KOPT-K1 (cell line): ENCODE measurements around the gene FAHD1.
"Not testable (repeated sequence)": the region's sequence is repeated elsewhere in the genome, so short reads cannot be mapped to it uniquely, and the experiment has no call there.

Experiments
- H3K27ac ChIP-seq: fragments of 200-600 bp; sonication (generic); 2 replicates; pipeline ENCODE4 v1.5.1; 2016; ENCODE audit warnings: antibody characterized with exemption, mild to moderate bottlenecking, low read depth, low read length; ENCODE audit not compliant: poor library complexity, severe bottlenecking
- H3K36me3 ChIP-seq: fragments of 200-600 bp; sonication (generic); 2 replicates; pipeline ENCODE4 v1.5.1; 2017; ENCODE audit warnings: antibody characterized with exemption, mild to moderate bottlenecking, low read length, moderate library complexity; ENCODE audit not compliant: insufficient read depth
- H3K9me3 ChIP-seq: fragments of 200-600 bp; sonication (generic); 2 replicates; pipeline ENCODE4 v1.5.1; 2017; ENCODE audit warnings: antibody characterized with exemption, low read length, mild to moderate bottlenecking; ENCODE audit not compliant: insufficient read depth, poor library complexity, severe bottlenecking

Gene FAHD1

GRCh38 chr16:1794221-1794871 is 32.7 kb upstream of the FAHD1 start:
- Histone ChIP-seq H3K36me3 (peaks cover 33% of the 10 kb centered on the region; the same call in 1 of the 2 replicates), H3K27ac (no peak overlapping the region), H3K9me3 (peaks cover 23% of the 10 kb centered on the region)

GRCh38 chr16:1794908-1795666 is 31.9 kb upstream of the FAHD1 start:
- peaks cover 30% of the 10 kb centered on the region for H3K9me3 ChIP-seq
- H3K36me3 ChIP-seq = peaks cover 25% of the 10 kb centered on the region; the same call in 1 of the 2 replicates
- no peak overlapping the region for H3K27ac ChIP-seq

DNA sequence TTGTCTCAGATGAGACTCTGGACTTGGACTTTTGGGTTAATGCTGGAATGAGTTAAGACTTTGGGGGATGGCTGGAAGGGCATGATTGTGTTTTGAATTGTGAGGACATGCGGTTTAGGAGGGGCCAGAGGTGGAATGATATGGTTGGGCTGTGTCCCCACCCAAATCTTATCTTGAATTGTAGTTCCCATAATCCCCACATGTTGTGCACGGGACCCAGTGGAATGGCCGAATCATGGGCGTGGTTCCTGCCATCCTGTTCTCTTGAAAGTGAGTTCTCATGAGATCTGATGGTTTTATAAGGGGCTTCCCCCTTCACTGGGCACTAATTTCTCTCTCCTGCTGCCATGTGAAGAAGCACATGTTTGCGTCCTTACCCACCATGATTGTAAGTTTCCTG is 27.7 kb upstream of the FAHD1 start:
- not testable (repeated sequence) for H3K36me3 ChIP-seq, H3K27ac ChIP-seq
- H3K9me3 ChIP-seq = peaks cover 30% of the 10 kb centered on the region

- H3K9me3 ChIP-seq = peaks cover 30% of the 10 kb centered on the region
- no peak overlapping the region for H3K27ac ChIP-seq
- H3K36me3 ChIP-seq = no peaks in the 10 kb centered on the region; the same call in 1 of the 2 replicates
These were observed 26.3 kb upstream of the FAHD1 start for GRCh38 chr16:1800701-1801100.

GRCh38 chr16:1807626-1808025 is 19.4 kb upstream of the FAHD1 start:
- H3K36me3 ChIP-seq = peaks cover 31% of the 10 kb centered on the region; the same call in 1 of the 2 replicates
- H3K9me3 ChIP-seq = no peaks in the 10 kb centered on the region
- H3K27ac ChIP-seq = no peak overlapping the region

DNA sequence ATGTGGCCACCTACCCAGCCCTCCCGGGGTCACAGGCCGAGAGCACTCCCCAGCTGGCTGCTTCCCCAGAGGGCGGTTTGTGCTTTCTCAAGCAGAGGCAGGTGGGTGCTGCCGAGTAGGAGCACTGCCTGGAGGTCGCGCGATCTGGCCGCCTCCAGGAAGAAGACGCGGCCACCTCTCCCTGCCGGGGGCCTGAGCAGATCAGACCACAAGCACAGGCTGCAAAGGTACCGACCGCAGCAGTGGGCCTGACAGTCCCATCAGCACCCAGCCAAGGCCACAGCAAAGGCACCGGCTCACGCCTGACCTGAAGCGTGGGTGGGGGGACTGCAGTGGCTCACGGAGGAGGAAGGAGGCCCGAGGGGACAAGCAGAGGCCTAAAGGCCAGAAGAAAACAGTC is 18.3 kb upstream of the FAHD1 start:
- no peaks in the 10 kb centered on the region for H3K9me3 ChIP-seq

DNA sequence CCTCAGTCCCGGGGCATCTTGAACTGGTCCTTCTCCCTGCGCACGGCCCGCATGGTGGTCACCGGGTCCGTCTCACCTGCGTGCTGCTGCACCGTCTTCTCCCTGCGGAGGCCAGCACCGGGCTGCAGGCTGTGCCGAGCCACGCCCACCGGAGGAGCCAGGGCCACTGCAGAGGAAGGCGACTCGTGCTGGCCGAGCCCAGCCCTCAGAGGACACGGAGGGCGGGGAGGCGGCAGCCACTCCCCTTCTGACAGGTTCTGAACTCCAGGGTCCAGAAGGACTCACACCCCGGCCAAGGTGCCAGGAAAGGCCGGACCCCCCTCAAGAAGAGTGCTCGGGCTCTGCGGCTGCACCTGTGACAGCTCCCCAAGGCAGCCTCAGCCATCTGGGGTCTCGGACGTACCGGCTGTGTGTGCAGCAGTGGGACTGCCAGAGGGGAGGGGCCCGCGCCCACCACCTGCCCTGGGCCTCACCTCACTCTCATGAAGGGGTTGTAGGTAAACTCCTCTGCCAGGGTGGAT is 17.7 kb upstream of the FAHD1 start:
- Histone ChIP-seq H3K27ac (no peak overlapping the region), H3K9me3 (no peaks in the 10 kb centered on the region), H3K36me3 (peaks cover 41% of the 10 kb centered on the region; the same call in 1 of the 2 replicates)

More for the DNA sequence above, 18.3 kb upstream of the FAHD1 start:
- Histone ChIP-seq H3K27ac (no peak overlapping the region), H3K36me3 (peaks cover 35% of the 10 kb centered on the region; the same call in 1 of the 2 replicates)

- no peaks in the 10 kb centered on the region for H3K9me3 ChIP-seq
- no peak overlapping the region for H3K27ac ChIP-seq
- peaks cover 41% of the 10 kb centered on the region; the same call in 1 of the 2 replicates for H3K36me3 ChIP-seq
These were observed 16.9 kb upstream of the FAHD1 start for GRCh38 chr16:1810106-1810505.

- H3K36me3 ChIP-seq = peaks cover 41% of the 10 kb centered on the region; the same call in 1 of the 2 replicates
- H3K27ac ChIP-seq = no peak overlapping the region
- no peaks in the 10 kb centered on the region for H3K9me3 ChIP-seq
These were observed 16.5 kb upstream of the FAHD1 start for GRCh38 chr16:1810536-1810935.

DNA sequence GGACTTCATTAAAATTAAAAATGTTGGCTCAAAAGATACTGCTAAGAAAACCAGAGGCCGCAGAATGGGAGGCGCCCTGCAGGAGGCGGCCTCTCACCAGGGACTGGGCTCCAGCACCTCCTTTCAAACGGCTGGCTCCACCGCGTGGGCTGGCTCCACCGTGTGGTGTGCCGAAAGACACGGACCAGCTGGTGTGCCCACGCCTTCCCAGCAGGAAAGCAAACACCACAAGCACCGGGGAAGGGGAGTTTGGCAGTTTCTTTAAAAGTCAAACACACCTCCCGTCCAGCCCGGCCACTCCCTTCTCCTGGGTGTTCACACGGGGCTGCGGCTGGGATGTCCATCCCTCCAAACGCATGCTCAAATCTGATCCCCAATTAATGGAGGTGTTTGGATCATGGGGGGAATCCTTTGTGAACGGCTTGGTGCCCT is 14.3 kb upstream of the FAHD1 start:
- Histone ChIP-seq H3K9me3 (no peaks in the 10 kb centered on the region), H3K27ac (no peak overlapping the region), H3K36me3 (peaks cover 38% of the 10 kb centered on the region)

DNA sequence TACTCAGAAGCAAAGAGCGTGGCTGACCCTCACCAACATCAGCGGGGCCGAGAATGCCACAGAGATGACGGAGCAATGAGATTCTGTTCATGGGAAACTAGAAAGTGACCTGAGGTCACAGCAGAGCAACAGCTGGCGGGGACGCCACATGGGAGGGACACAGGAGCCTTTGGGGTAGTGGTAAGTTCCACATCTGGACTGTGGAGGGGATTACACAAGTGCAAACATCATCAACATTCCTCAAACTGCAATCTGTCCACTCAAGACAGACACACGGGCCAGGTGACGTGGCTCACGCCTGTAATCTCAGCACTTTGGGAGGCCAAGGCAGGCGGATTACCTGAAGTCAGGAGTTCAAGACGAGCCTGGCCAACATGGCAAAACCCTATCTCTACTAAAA is 11.5 kb upstream of the FAHD1 start:
- Histone ChIP-seq H3K27ac (no peak overlapping the region), H3K9me3 (no peaks in the 10 kb centered on the region), H3K36me3 (peaks cover 20% of the 10 kb centered on the region)

DNA sequence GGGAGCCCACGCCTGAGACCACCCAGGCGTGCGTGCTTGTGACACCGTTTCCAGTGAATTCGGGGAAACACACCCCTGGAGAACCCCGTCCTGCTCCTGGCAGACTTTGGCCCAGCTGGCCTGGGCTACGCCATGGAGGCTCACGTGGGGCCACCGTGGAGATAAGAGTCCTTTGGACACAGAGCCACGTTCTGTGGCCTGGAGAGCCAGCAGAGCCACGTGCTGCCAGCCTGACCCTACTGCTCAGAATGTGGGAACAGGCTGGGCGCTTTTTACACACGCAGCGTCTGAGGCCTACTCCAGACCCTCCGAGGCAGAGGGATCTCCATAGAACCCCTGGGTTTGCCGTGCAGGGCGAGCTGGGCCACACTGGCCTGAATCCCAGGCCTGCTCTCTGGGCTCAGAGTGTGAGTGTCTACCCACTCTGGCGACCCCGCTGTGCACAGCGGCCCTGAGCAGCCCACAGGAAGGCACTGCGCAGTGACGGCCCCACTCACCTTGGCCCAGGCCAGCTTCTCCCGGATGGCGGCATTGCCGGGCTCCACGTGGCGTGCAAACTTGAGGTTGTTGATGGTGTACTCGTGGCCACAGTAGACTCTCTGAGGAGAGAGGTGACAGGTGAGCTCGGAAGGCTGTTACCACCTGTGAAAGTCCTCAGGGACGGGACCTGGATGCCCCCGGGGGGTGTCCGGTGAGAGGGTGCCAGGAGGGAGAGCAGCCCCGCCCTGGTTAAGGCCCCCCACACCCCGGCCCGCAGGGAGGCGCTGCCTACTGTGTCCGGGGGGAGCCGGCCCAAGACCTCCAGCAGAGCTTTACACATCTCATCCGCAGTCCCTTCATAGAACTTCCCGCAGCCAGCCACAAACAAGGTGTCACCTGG is 10.4 kb upstream of the FAHD1 start:
- no peak overlapping the region for H3K27ac ChIP-seq
- H3K9me3 ChIP-seq = no peaks in the 10 kb centered on the region
- peaks cover 22% of the 10 kb centered on the region for H3K36me3 ChIP-seq

DNA sequence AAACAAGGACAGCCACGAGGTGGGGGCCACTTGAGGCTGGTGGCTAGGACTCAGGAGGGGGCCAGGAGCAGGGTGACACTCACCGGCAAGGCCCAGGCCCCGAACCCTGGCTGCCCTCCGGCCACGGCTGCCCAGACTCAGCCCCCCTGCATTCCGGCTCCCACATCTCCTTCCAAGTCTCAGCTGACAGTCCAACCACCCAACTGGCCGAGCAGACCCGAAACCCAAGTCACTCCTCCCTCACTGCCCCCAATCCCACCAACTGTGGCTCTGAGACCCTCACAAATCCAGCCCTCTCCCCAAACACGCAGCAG is 9.8 kb upstream of the FAHD1 start:
- Histone ChIP-seq H3K36me3 (peaks cover 28% of the 10 kb centered on the region), H3K27ac (no peak overlapping the region), H3K9me3 (no peaks in the 10 kb centered on the region)

DNA sequence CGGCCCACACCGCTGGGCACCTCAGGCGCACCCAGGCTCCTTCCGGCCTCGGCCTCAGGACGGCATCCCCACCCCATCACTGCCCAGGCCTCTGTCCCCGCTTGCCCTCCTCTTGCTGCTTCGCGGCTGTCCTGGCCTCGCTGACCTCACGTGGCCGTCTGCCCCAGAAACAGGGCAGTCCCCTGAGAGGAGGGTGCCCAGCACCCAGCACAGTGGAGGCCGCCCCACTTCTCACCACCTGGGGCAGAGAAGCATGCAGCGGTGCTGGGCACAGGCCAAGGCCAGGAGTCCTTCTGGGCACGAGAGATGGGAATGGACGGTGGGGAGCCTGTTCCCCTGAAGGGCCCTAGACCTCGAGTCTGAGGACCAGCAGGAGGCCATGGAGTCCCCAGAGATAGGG is 9.3 kb upstream of the FAHD1 start:
- H3K9me3 ChIP-seq = no peaks in the 10 kb centered on the region
- H3K36me3 ChIP-seq = peaks cover 32% of the 10 kb centered on the region
- H3K27ac ChIP-seq = no peak overlapping the region
